Peyer's patch (tissue), 4 donors: ENCODE measurements around the gene PDZD8. TPM values are rescaled to one million over a fixed set of nuclear protein-coding genes. Genes with fewer than 3 reads are reported as not detected.
"Not testable (repeated sequence)": the region's sequence is repeated elsewhere in the genome, so short reads cannot be mapped to it uniquely, and the experiment has no call there.

Experiments used
- DNase-seq, 3 donors: peaks; one replicate each; pipeline ENCODE4 v3.0.0-alpha.2; 2017 to 2019
- H3K27ac ChIP-seq, 4 donors: fragments of 200-600 bp; sonication (generic); one replicate each; pipeline ENCODE4 v1.5.1; 2016 to 2019
- H3K27me3 ChIP-seq, 2 donors: fragments of 200-600 bp; sonication (generic); one replicate each; pipeline ENCODE4 v1.5.1; 2019
- H3K36me3 ChIP-seq, 3 donors: fragments of 200-600 bp; sonication (generic); one replicate each; pipeline ENCODE4 v1.5.1; 2016 to 2019
- H3K4me1 ChIP-seq, 4 donors: fragments of 200-600 bp; sonication (generic); one replicate each; pipeline ENCODE4 v1.5.1; 2016 to 2019
- H3K4me3 ChIP-seq, 4 donors: fragments of 200-600 bp; sonication (generic); 1 replicate in 3 of 4; 2 replicates in 1 of 4; pipeline ENCODE4 v1.5.1; 2016 to 2019; ENCODE audit warnings: mild to moderate bottlenecking in 1 of 4
- H3K9me3 ChIP-seq, 4 donors: fragments of 200-600 bp; sonication (generic); one replicate each; pipeline ENCODE4 v1.5.1; 2016 to 2019; ENCODE audit warnings: mild to moderate bottlenecking in 1 of 4
- POLR2A ChIP-seq, 2 donors: fragments of 450-650 bp; IDR thresholded peaks; one replicate each; pipeline ENCODE4 v1.5.1; 2017; ENCODE audit warnings: antibody characterized with exemption in 2 of 2, mild to moderate bottlenecking in 2 of 2, moderate library complexity in 2 of 2
- total RNA-seq, 4 donors: library from RNA; depleted of rRNA; stranded (reverse); fragments of >200 nt; gene quantifications; one replicate each; pipeline ENCODE4 v1.1.0, GENCODE V29; 2016
- TF ChIP-seq, protein P1 (sequence below), 6 experiments: fragments of 450-650 bp in 4 of 6; fragments of 200-600 bp in 2 of 6; sonication (generic) in 1 of 6; IDR thresholded peaks; one replicate each; pipeline ENCODE4 v1.5.1; 2017 to 2019; ENCODE audit warnings: antibody characterized with exemption in 6 of 6, mild to moderate bottlenecking in 3 of 6, moderate library complexity in 1 of 6

The PDZD8 gene
- total RNA-seq, 4 donors from 2014 or later, result 50.3 to 91.4 (median 72.0) TPM

GRCh38 chr10:117300671-117301070 is 74.6 kb downstream of the PDZD8 start:
- H3K27me3 ChIP-seq, result no peaks in the 10 kb centered on the region
- no peak for DNase-seq
- H3K36me3 ChIP-seq, result no peaks in the 10 kb centered on the region
- H3K4me3 ChIP-seq, result no peak overlapping the region
- TF ChIP-seq POLR2A (IDR thresholded peaks at IDR 0.05), result no peak
- TF ChIP-seq, protein P1, sequence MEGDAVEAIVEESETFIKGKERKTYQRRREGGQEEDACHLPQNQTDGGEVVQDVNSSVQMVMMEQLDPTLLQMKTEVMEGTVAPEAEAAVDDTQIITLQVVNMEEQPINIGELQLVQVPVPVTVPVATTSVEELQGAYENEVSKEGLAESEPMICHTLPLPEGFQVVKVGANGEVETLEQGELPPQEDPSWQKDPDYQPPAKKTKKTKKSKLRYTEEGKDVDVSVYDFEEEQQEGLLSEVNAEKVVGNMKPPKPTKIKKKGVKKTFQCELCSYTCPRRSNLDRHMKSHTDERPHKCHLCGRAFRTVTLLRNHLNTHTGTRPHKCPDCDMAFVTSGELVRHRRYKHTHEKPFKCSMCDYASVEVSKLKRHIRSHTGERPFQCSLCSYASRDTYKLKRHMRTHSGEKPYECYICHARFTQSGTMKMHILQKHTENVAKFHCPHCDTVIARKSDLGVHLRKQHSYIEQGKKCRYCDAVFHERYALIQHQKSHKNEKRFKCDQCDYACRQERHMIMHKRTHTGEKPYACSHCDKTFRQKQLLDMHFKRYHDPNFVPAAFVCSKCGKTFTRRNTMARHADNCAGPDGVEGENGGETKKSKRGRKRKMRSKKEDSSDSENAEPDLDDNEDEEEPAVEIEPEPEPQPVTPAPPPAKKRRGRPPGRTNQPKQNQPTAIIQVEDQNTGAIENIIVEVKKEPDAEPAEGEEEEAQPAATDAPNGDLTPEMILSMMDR (IDR thresholded peaks at IDR 0.05), result no peak
- H3K4me1 ChIP-seq, result no peaks in the 10 kb centered on the region
- no peaks in the 10 kb centered on the region for H3K9me3 ChIP-seq
- no peak overlapping the region for H3K27ac ChIP-seq

GRCh38 chr10:117299435-117299834 is 75.8 kb downstream of the PDZD8 start:
- no peak overlapping the region for H3K27ac ChIP-seq
- TF ChIP-seq, protein P1 (IDR thresholded peaks at IDR 0.05), result no peak
- TF ChIP-seq POLR2A (IDR thresholded peaks at IDR 0.05), result no peak
- H3K27me3 ChIP-seq, result no peaks in the 10 kb centered on the region
- no peak for DNase-seq
- no peaks in the 10 kb centered on the region for H3K4me1 ChIP-seq
- H3K4me3 ChIP-seq, result no peak overlapping the region
- H3K9me3 ChIP-seq, result no peaks in the 10 kb centered on the region
- no peaks in the 10 kb centered on the region for H3K36me3 ChIP-seq

DNA sequence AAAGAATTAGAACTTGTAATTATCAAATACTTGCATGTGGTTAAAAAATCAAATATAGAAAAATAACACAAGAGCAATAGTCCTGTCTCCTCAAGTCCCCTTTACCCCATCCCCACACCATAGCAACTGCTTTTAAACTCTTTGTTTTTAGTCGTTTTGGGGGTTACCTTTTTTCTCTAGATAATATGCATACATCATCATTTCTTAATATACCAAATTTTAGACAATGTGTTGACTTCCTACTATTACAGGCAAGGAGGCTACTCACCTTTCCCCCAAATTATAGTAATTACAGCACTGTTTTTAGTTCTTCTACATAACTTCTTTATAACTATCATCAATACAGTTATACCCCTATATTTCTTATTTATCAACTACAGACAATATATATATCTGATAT is 77.0 kb downstream of the PDZD8 start:
- no peak for DNase-seq
- Histone ChIP-seq H3K9me3 (no peaks in the 10 kb centered on the region), H3K4me3 (no peak overlapping the region), H3K27ac (no peak overlapping the region), H3K36me3 (no peaks in the 10 kb centered on the region), H3K4me1 (no peaks in the 10 kb centered on the region), H3K27me3 (no peaks in the 10 kb centered on the region)
- no peak for TF ChIP-seq POLR2A (IDR thresholded peaks at IDR 0.05)
- TF ChIP-seq, protein P1 (IDR thresholded peaks at IDR 0.05), result no peak

DNA sequence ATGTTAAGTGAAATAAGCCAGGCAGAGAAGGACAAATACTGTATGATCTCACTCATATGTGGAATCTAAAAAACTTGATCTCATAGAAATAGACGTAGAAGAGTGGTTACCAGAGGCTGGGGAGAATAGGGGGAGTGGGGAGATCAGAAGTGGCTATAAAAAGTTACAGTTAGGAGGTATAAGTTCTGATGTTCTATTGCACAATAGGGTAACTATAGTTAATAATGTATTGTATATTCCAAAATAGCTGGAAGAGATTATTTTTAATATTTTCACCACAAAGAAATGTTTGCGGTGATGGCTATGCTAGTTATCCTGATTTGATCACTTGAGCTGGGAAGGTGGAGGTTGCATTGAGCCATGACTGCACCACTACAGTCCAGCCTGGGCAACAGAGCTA is 80.5 kb downstream of the PDZD8 start:
- Histone ChIP-seq H3K27ac (no peak overlapping the region), H3K4me3 (no peak overlapping the region), H3K9me3 (no peaks in the 10 kb centered on the region), H3K36me3 (no peaks in the 10 kb centered on the region), H3K27me3 (no peaks in the 10 kb centered on the region), H3K4me1 (no peaks in the 10 kb centered on the region)
- TF ChIP-seq, protein P1 (IDR thresholded peaks at IDR 0.05), result no peak
- TF ChIP-seq POLR2A (IDR thresholded peaks at IDR 0.05), result no peak
- DNase-seq, result no peak

- no peak for TF ChIP-seq POLR2A (IDR thresholded peaks at IDR 0.05)
- TF ChIP-seq, protein P1 (IDR thresholded peaks at IDR 0.05), result no peak
- Histone ChIP-seq H3K27ac (no peak overlapping the region), H3K4me1 (no peaks in the 10 kb centered on the region), H3K9me3 (no peaks in the 10 kb centered on the region), H3K4me3 (no peak overlapping the region), H3K27me3 (no peaks in the 10 kb centered on the region), H3K36me3 (peaks cover 0 to 2% (median 0%) of the 10 kb centered on the region in 3 donors)
- DNase-seq, result no peak
Measured at GRCh38 chr10:117294039-117294645, 81.1 kb downstream of the PDZD8 start.

- DNase-seq, H3K27ac ChIP-seq, H3K4me3 ChIP-seq, H3K27me3 ChIP-seq, H3K4me1 ChIP-seq, H3K9me3 ChIP-seq: not testable (repeated sequence)
- peaks cover 0 to 14% (median 0%) of the 10 kb centered on the region in 3 donors for H3K36me3 ChIP-seq
Measured at GRCh38 chr10:117290872-117291271, 84.4 kb downstream of the PDZD8 start.
